HG02884 (cell line): Measurements from ENCODE around the gene SORBS1.

ENCODE experiments used
- ATAC-seq: cut with Tn5 transposase; IDR thresholded peaks from one replicate; pipeline ENCODE4 v1.9.1; 2021; ENCODE audit warnings: mild to moderate bottlenecking, moderate library complexity; ENCODE audit not compliant: unreplicated experiment

SORBS1 gene

DNA sequence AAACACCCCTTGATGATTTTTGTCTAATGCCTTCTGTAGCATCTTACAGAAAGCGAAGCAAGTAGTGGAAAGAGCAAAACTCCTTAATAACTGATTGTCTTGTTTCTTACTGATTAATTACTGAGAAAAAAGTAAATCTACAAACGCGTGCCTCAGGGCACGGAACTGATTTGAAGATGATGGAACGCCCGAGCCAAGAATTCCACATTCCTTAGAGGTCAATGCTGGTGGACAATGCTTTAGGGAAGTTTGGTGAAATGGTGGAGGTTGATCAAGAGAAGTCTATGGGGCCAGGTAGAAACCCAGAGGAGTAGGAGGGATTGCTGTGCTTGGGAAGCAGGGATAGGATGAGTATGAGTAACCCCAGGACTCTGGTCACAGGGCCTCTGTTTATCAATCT lies 5.0 kb upstream of the SORBS1 start:
- ATAC-seq: no peak

DNA sequence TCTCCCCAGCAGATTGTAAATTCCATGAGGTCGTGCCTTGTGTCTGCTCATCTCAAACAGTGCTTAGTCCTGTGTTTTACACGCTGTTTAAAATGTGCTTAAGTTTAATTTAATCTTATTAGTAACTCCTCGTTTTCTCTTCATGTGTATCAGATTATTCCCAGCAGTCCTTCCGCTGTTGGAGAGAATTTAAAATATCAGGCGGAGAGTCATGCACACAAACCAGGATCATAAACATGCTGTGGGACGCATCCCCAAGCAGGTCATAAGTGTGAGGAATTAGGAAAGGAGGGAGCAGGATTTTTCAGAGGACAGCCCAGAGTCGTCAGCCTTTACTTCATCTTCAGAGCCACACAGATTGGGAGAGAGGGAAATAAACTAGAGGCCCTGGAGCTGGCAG lies 4.2 kb upstream of the SORBS1 start:
- no peak for ATAC-seq

DNA sequence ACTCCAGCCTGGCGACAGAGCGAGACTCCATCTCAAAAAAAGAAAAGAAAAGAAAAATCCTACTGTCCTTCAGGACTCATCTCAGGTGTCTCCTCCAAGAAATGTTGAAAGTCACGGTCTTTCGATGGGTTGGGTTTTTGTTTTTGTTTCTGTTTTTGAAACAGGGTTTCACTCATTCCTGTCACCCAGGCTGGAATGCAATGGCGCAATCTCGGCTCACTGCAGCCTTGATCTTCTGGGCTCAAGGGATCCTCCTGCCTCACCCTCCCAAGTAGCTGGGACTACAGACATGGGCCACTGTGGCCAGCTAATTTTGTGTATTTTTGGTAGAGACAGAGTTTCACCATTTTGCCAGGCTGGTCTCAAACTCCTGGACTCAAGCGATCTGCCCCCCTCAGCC lies 3.1 kb upstream of the SORBS1 start:
- no peak for ATAC-seq

DNA sequence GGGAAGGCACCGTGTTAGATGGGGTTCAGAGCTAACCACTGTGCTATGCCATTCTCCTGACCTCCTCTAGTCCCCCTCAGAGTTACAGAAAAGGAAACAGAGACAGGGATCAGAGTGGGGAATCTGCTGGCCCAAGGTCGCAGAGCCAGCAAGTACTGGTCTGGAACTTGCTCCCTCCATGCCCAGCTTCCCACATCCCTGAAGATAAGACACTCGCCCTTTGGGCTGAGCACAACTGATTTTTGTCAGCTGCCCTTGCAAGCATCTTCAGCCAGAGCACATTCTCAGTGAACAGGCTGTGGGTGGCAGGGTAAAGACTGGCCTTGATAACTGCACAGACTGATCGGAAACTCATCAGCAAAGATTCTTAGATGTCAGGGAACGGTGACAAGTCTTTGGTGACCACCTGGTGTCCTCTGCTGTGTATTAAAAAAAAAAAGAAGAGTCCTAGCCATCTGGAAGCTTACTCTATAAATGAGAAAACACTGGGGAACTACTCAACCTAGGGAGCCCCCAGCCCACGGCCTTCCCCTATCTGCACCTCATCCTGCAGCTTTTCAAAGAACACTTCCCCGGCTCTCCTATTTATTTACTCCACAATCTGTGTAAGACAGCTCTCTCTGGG lies 1.3 kb upstream of the SORBS1 start:
- no peak for ATAC-seq

DNA sequence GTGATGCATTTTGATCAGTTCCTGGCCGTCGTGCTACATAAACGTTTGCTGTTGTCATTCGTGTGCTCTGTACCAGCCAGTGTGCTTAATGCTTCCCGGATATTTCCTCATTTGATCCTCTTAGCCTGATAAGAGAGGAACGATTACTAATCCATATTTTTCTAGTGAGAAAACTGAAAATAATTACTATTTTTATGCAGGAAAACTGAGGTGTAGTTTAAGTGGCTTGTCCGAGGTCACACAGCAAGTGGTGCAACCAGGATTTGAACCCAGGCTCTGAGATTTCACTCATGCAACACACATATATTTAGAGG lies 650 bp upstream of the SORBS1 start:
- no peak for ATAC-seq

DNA sequence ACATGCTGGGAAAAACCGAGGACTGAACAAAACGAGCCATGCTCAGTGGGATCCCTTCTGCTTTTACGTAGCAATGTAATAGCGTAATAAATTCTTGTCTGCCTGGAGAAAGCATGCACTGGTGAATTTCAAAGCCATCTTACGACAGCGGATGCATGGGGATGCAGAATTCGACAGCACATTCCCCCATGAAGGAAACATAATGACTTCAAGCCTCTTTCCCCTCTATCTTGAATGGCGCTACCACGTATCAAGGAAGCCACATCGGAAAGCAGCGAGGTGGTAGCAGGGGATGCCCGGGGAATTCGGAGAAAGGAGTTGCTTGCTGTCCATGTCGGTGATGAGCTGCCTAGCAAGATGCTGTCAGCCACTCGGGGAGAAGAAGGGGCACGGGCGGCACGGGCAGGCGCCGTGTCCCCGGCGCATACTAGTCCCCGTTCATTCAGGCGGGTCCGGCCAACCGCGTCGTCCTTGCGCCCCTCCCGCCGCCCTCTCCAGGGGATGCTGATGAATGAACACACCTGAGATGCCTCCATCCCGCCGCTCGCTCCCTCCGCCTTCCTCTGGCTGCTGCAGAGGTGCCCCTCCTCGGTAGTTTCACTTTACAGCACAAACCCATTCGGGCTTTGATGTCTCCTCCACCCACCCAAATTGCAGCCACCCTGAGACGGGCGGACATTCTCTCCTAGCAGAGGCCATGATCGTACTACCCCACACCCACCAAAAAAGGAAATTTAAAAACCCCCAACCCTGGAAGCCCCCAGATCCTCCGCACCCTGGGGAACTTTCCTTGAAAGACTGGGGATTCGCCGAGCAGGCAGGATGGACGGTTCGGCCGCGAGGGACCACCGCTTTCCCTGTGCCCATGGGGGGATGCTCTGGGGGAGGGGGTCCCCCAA lies 644 bp downstream of the SORBS1 start:
- ATAC-seq: no peak

DNA sequence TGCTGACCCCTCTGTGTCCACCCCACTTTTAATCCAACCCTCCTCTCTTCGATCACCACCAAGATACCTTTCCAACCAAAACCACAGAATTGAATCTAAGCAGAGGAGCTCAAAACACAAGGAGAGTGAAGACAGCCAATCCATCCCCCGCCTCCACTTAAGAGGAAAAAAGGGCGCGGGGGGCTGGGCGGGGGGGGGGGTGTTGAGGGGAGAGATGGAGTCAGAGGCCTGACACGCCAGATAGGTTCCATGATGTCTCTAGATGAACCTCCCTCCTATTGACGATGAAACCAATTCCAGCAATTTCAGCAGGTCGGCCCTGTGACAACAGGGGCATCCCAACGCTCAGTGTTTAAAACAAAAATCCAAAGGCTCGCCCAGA lies 1.3 kb downstream of the SORBS1 start:
- no peak for ATAC-seq

DNA sequence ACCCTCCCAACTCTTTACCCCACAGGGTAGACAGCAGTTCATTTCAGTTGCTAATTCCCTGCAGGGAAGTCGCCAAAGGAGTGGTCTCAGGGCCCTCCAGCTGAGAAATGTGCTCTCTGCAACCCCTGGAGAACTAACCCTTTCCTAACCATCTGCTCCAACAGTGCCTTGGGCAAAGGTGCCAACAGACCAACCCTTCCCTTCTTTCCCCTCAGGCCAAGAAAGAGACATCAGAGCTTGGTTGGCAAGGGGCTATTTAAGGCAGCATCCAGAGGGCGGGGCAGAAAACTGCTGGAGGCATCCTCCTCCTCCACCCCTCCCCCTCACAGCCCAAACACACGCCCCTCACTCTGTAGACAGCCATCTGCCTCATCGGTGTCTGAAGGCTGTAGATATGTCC lies 1.7 kb downstream of the SORBS1 start:
- no peak for ATAC-seq

DNA sequence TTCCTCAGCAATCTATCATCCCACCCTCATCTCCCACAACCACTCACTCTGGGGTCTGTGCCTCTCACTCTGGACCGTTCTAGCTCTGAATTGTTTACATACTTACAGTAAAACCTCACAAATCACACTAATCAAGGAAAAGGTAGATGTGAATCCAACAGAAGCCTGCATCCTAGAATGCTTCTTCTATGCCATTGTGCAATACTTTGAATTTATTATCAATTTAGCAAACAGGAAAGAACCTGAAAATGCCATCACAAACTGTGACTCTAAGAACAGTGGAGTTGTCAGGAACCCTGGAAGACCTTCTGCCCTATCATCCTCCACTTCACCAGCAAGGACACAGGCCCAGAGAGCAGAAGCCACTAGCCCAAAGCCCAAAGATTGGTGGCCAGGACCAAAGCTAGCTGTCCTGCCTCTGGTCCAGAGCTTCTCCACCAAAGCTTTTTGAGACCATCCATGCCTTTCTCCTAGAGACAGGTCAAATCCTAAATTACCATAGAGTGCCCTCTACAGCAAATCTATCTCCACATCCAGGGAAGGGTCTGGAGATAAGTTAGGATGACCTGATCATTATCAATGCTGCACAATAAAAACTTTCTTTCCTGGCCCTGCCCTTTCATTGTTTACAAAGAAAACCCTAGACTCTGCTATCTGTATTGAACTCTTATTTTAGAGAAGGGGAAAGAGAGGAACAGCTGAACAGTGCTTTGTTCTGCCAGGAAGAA lies 2.4 kb downstream of the SORBS1 start:
- ATAC-seq: no peak

DNA sequence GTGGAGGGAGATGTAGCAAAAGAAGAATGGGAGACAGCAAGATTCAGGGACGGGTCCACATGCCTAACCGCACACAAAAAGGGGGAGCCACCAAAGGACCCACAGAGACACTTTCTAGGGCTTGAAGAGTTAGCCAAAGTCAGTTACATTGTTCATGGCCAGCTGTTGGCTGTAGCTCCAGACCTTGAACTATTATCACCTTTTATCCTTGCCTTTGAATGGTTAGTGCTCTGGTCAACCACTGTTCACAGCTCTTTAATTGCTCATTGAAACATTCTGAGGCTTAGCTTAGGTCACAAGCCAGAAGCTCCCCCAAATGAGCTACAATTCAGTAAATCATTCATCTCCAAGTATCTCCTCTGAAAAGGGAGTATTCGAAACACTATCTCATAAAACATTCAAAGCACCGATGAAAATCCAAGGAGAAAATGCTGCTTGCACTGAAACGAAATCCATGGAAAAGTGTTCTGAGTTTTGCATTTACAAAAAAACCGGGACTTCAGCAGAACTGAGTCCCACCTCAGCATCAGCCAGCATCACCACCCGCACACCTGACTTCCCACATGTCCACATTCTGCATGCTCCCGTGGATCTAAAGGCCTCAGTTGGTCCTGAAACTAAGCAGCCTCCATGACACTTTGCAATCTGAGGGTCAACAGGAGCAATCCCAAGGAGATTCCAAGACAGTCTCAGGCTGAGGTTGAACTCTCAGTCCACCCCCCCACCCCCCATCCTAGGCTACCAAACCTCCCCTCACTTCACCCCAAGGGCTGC lies 4.0 kb downstream of the SORBS1 start:
- ATAC-seq: no peak

DNA sequence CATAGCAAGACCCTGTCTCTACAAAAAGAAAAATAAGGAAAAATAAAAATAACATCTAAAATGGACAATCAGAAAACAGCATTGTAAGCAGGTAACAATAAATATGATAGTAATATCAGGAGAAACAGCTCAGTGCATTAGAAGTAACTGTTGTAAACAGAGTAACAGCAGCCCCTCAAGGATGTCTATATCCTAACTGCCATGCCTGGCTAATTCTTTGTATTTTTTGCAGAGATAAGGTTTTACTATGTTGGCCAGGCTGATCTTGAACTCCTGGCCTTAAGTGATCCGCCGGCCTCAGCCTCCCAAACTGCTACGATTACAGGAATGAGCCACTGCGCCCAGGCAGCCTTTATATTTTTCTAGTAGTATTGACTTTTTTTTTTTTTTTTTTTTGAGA lies 7.5 kb downstream of the SORBS1 start:
- no peak for ATAC-seq

DNA sequence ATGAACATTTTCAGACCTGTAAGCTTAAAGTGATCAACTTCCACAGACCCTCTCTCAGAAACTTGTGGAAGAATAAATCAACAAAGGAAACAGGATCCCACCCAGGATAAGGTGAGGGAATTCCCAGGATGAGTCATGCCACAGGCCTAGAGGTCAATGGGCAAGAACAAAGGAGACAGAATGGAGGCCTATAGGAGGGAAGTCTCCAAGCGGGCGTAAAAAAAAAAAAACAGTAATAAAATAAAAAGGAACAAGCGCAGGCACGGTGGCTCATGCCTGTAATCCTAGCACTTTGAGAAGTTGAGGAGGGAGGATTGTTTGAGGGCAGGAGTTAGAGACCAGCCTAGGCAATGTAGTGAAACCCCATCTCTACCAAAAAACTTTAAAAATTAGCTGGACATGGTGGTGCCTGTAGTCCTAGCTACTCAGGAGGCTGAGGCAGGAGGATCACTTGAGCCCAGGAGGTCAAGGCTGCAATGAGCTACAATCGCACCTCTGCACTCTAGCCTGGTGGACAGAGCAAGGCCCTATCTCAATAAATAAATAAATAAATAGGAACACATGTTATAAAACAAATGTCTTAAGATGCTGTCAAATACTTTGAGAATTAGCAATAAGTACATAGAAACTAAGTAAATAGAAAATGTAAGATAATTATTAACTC lies 8.4 kb downstream of the SORBS1 start:
- no peak for ATAC-seq

DNA sequence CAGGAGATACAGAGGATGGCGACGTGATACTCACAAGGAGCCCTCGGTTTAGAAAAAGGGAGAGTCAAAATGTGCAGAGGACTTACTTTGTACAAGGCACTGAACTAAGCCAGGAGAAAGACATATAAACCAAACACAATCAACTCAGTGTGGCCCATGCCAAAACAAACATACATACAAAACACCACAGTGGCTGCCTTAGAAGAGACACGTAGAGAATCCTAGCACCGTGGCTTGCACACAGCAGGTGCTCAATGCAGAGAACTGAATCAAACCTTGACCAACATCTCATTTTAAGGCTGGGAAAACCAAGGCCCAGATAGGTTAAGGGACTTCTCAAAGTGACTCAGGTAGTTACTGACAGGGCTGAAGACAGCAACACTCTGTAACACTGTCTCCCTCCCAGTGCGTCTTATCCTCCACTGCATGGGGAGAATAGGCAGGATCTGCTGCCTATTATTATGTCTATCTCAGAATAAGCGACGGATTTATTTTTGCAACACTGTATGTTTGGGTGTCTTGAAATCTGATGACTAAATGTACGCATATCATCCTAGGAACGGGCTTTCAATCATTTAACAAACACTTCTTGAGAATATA lies 11.0 kb downstream of the SORBS1 start:
- no peak for ATAC-seq

DNA sequence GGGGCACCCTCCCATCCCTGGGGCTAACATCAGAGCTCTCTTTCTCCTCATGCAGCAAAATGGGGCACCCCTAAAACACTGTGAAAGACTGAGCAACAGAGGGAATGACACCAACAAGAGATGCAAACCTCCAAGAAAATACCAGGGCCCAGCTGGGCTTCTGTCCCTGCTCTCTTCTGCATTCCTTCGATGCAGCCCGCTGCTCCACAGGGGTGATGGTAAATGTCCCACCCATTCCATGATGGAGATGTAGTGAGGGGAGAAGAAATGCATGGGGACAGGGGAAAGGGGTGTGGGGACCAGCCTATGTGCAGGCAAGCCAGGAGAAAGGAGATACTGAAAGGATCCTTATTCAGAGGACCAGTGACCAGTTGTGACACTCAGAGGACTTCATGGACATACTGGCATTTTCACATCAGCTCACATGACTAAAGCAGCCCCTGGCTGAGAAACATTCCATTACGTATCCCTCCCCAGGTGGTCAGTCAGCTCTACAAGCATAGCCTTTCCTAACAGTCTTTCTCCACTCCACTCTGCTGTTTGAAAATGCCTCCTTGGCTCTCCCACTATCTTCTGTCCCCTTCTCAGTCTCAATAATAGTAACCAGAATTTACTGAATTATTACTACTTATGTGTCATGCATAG lies 13.3 kb downstream of the SORBS1 start:
- no peak for ATAC-seq

DNA sequence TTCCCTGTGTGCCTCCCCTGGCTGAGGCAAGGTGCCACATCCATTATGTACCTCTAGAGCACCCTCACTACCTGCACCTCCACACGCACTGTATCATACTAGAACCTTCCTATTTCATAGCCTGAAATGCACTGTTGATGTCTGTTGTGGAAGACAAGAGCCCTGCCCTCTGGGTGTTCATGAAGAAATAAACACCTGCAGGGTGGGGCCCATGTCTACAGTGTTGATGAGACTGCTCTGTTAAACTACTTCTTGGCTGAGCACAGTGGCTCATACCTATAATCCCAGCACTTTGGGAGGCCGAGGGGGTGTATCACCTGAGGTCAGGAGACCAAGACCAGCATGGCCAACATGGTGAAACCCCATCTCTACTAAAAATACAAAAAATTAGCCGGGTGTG lies 14.0 kb downstream of the SORBS1 start:
- ATAC-seq: no peak

DNA sequence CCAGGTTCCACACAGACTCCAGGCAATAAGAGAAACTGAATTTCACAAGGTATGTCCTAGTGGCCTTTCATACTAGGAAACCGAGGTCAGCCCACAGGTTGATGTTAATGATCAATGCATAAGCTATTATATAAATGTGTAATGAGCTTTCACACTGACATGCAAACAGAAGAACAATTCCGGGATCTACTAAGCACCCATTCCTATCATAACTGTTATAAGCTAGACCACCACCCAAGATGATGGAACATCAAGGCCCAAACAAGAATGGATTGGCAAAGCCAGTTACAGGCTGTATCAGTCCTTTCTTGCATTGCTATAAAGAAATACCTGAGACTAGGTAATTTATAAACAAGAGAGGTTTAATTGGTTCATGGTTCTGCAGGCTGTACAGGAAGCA lies 15.2 kb downstream of the SORBS1 start:
- ATAC-seq: no peak

DNA sequence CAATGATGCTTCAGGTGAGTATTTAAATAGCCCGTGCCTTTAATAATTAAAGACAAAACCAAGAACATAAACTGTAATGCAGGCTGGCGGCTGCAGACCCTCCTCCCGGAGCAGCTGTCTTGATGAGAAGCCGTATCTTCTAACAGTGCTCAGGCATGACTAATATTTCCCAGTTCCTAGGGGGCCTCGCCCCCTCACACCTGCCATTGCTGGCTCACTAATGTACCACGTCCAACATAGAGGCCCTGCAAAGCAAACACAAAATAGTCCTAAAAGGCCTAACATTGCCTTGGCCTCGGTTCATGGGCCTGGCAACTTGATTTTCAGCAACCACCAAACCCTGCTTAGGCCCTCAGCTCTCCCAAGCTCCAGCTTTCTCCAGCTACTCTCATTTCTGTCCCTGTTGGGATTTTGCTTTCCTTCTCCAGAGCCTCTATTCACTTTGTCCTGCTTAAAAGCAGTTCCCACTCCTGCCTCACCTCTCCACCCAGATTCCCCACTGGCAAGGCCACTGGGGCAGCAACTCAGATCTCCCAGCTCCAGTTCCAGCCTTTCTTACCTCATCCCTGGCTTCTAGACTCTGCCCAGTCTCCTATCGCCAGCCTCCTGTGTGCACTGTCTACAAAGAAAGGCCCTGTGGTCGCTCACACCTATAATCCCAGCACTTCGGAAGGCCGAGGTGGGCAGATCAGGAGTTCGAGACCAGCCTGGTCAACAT lies 16.2 kb downstream of the SORBS1 start:
- ATAC-seq: no peak

DNA sequence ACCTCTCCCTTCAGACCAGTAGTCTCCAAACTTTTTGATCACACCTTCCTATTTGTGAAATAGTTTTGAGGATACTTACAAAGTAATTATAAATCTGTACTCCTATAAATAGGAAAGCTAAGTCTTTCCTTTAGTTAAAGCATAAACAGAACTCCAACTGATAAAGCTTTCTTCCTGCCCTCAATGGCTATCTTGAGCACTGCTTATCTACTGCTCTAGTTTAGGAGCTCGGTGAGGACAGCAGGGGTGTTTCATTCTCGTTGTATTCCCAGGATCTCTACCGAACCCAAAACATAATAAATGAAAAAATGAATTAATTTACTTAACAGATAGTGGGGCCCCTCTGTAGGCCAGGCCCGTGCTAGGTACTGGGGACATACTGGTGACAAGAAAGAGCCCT lies 17.7 kb downstream of the SORBS1 start:
- ATAC-seq: no peak

DNA sequence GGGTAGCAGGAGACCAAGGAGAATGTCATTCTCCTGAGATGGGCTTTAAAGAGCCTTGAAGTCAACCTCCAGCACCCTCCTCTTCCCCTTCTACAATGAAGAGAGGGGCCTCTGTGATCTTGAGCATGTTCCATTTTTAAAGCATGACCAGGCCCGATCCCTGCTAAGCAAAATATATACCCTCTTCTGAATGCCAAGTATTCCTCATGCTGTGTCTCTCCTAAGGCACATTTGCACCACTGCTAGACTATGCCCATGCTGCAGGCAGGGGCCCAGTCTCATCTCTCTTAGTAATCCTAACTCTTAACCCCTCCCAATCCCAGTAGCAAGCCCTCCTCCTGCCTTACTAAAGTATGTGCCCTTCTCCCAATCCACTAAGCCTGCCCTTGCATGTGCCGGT lies 18.4 kb downstream of the SORBS1 start:
- ATAC-seq: no peak
